Raji (cell line): ENCODE results near the gene ITPKC.

Experiments used
- POLR2A ChIP-seq: IDR thresholded peaks from 2 replicates; pipeline ENCODE4 v1.6.1; 2011; ENCODE audit warnings: low read depth, low read length, control low read depth; ENCODE audit not compliant: insufficient read depth

ITPKC gene

GRCh38 chr19:40741527-40742390 lies 24.8 kb downstream of the ITPKC start:
- TF ChIP-seq POLR2A: no peak

GRCh38 chr19:40742477-40742876 lies 25.6 kb downstream of the ITPKC start:
- no peak for TF ChIP-seq POLR2A

- TF ChIP-seq POLR2A: no peak
Measured at GRCh38 chr19:40742886-40743285, 26.0 kb downstream of the ITPKC start.

- TF ChIP-seq POLR2A: no peak
Measured at GRCh38 chr19:40743926-40744325, 27.0 kb downstream of the ITPKC start.

- no peak for TF ChIP-seq POLR2A
Measured at GRCh38 chr19:40744554-40745401, 27.9 kb downstream of the ITPKC start.

GRCh38 chr19:40745402-40745780 lies 28.5 kb downstream of the ITPKC start:
- no peak for TF ChIP-seq POLR2A

- TF ChIP-seq POLR2A: no peak
Measured at GRCh38 chr19:40747536-40747935, 30.6 kb downstream of the ITPKC start.

GRCh38 chr19:40750058-40750873 lies 33.4 kb downstream of the ITPKC start, which contains the start of gene ACTMAP:
TSS of gene ACTMAP (minus strand) at chr19:40750477. CDS start at chr19:40749803, 674 bp downstream.
- peak; percentile 40; the same call in 1 of the 2 replicates for TF ChIP-seq POLR2A

- TF ChIP-seq POLR2A: peak; percentile 58; the same call in 1 of the 2 replicates
Measured at GRCh38 chr19:40750874-40751537, 34.1 kb downstream of the ITPKC start, which contains the start of gene SNRPA. TSS of gene SNRPA (plus strand) at chr19:40751203. CDS start at chr19:40751409, 206 bp downstream.

- no peak for TF ChIP-seq POLR2A
Measured at GRCh38 chr19:40752257-40752781, 35.4 kb downstream of the ITPKC start.

GRCh38 chr19:40754611-40755247 lies 37.8 kb downstream of the ITPKC start:
- no peak for TF ChIP-seq POLR2A

- no peak for TF ChIP-seq POLR2A
Measured at GRCh38 chr19:40755248-40755624, 38.3 kb downstream of the ITPKC start.

- TF ChIP-seq POLR2A: no peak
Measured at GRCh38 chr19:40755791-40756190, 38.9 kb downstream of the ITPKC start.
